Esophagus muscularis mucosa (tissue), 3 donors: ENCODE results near the gene GRHL1.

Experiments
- POLR2A ChIP-seq: fragments of 450-650 bp; IDR thresholded peaks from one replicate; pipeline ENCODE4 v1.6.1; 2017; ENCODE audit warnings: antibody characterized with exemption, moderate library complexity, mild to moderate bottlenecking, low read depth
- POLR2AphosphoS5 ChIP-seq, 2 donors: sonication (generic); formaldehyde crosslinking; IDR thresholded peaks; one replicate each; pipeline ENCODE4 v1.6.1; 2017; ENCODE audit warnings: antibody characterized with exemption in 2 of 2
- TF ChIP-seq, protein P1 (sequence below), 3 experiments: fragments of 200-600 bp in 2 of 3; fragments of 450-650 bp in 1 of 3; sonication (generic) in 2 of 3; IDR thresholded peaks; one replicate each; pipeline ENCODE4 v1.5.1; 2017 to 2019; ENCODE audit warnings: antibody characterized with exemption in 3 of 3, mild to moderate bottlenecking in 2 of 3, moderate library complexity in 1 of 3

- TF ChIP-seq, protein P1, sequence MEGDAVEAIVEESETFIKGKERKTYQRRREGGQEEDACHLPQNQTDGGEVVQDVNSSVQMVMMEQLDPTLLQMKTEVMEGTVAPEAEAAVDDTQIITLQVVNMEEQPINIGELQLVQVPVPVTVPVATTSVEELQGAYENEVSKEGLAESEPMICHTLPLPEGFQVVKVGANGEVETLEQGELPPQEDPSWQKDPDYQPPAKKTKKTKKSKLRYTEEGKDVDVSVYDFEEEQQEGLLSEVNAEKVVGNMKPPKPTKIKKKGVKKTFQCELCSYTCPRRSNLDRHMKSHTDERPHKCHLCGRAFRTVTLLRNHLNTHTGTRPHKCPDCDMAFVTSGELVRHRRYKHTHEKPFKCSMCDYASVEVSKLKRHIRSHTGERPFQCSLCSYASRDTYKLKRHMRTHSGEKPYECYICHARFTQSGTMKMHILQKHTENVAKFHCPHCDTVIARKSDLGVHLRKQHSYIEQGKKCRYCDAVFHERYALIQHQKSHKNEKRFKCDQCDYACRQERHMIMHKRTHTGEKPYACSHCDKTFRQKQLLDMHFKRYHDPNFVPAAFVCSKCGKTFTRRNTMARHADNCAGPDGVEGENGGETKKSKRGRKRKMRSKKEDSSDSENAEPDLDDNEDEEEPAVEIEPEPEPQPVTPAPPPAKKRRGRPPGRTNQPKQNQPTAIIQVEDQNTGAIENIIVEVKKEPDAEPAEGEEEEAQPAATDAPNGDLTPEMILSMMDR (IDR thresholded peaks at IDR 0.05), result no peak
- TF ChIP-seq POLR2AphosphoS5 (IDR thresholded peaks at IDR 0.05), result no peak
- no peak for TF ChIP-seq POLR2A
Observed at GRCh38 chr2:10009271-10009810, 57.8 kb downstream of the GRHL1 start.
